ENCODE measurements around the gene CD82.

Gene CD82

GRCh38 chr11:44565211-44565952 lies at the start of gene CD82:
Gene CD82, plus strand, starts transcription at chr11:44565663. Its CDS starts 29,000 bp downstream, at chr11:44594663.
- DNase-seq (ENCODE audit: low read depth) = peak; percentile 98

DNA sequence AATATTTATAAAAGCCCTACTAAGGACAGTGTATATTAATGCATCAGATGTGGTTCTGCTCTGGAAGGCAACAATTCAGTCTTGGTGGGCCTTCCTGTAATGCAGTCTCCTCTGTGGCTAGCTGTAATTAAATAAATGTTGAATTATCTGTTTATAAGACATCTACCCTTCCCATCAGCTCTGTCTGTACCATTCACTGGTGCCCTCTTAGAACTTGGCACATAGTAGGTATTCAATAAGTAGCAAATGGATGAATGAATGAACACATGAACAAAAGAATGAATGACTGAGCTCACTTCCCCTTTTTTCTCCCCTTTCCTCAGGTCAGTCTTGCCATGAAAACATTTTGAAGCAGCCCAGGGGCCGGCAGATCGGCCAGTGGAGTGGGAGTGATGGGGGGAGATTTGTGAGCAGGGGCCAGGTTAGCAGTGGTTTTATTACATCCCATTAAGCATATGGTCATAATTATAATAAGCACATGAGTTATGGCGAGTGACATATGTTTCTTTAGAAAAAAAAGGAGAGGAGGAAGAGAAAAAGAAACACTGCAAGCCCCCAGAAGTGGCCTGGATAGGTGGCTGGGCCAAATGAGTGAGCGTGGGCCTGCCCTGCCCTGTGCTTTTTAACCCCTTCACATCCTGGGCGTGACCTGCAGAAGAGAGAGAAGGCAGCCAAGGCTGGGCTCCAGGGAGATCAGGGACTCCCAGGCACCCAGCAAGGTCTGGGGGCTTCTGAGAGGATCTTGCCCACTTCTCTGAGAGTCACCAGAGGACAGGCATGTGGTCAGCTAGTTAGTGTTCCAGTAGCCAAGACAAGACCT lies 48.6 kb upstream of the CD82 start:
- DNase-seq (ENCODE audit: low read depth) = no peak

DNA sequence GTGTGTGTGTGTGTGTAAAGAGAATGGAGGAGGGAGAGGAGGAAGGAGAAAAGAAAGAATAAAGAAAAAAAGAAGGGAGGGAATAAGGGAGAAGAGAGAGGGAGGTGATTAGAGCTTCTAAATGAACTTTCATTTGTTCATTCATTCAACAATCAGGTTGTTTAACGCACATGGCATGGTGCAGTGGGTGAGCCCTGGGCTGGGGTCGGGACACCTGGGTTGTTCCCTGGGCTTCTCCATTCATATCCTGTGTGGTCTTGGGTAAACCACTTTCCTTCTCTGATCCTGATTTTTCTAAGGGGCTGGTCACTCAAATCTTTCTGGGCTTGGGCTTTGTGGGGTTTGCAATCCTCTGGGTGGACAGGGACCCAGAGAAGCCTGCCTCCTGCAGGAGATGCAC lies 47.9 kb upstream of the CD82 start:
- DNase-seq (ENCODE audit: low read depth) = no peak

GRCh38 chr11:44518968-44519550 lies 46.4 kb upstream of the CD82 start:
- no peak for DNase-seq (ENCODE audit: low read depth)

GRCh38 chr11:44519989-44520737 lies 45.3 kb upstream of the CD82 start:
- DNase-seq (ENCODE audit: low read depth) = no peak

GRCh38 chr11:44521148-44521547 lies 44.3 kb upstream of the CD82 start:
- no peak for DNase-seq (ENCODE audit: low read depth)

- no peak for DNase-seq (ENCODE audit: low read depth)
These were observed 43.2 kb upstream of the CD82 start for GRCh38 chr11:44522294-44522693.

DNA sequence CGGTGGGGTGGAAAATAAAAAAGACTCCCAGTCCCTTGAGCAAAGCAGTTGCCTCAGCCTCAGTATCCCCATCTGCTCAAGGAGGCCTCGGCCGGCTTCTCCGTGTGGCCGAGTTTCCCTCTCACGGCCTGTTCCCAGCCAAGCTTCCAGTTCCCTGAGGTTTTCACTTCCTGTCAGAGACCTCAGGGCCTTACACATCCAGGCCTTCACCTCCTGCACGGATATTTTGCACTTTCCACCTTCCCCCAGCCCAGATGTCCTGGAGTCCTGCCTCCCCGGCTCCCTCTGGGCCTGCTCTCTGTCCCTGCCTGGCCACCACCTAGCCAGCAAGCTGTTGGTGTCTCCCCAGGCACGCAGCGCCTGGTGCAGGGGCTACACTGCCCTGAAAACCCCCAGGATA lies 41.1 kb upstream of the CD82 start:
- DNase-seq (ENCODE audit: low read depth) = no peak

DNA sequence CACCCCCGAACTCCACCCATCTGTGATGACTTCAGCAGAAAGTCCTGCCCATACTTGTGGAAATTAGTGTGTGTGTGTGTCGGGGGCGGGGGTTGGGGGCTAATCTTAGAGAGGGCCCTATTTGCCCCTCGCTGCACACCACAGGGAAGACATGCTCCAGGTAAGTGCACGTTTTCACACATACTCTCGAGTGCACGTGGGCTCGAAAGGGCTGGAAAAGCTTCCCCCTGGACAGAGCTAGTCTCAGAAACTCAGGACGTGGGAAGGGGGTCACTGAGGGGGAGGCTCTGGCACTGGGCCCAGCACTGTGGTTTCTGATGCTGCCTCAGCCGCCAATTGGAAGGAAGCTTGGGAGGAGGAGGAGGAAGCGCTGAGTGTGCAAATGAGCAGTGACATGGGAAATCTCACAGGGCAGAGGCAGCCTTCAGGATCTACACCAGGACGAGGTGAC lies 40.7 kb upstream of the CD82 start:
- no peak for DNase-seq (ENCODE audit: low read depth)

- no peak for DNase-seq (ENCODE audit: low read depth)
These were observed 39.8 kb upstream of the CD82 start for GRCh38 chr11:44525473-44526252.

DNA sequence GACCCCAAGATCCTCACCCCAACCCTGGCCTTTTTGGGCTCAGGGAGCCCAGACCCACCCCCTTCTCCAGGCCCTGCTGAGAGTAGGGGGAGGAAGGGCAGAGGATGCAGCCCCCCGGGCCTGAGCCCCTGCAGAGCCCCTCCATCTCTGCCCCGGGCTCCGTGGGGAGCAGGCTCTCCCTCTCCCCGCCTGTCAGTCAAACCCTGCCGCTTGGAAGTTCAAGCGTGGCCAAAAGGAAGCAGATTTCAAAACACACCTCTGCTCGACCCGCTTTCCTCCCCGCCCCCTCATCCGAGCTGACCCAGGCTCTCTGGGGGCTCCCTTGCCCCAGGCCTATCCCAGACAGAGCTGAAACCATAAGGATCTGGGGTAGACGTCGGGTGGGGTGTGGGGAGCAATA lies 39.0 kb upstream of the CD82 start:
- no peak for DNase-seq (ENCODE audit: low read depth)

- DNase-seq (ENCODE audit: low read depth) = no peak
These were observed 38.0 kb upstream of the CD82 start for GRCh38 chr11:44527476-44527875.

DNA sequence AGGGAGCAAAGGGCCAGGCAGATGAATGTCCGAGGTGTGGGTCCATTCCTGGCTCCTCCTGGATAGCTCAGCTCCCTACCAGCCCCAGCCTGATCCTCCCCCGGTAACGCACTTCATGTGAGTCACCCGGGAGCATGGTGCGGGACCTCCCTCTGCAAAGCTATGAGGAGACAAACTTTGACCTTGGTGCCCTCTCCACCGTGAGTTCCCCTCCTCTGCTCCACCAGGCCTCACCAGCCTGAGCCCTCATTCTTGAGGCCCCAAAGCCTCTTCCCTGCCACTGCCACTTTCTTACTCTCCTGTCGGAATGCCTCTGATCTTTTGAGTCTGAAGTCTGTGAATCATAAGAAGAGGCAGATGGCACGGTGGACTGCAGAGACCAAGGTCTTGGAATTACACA lies 37.4 kb upstream of the CD82 start:
- DNase-seq (ENCODE audit: low read depth) = no peak

GRCh38 chr11:44528581-44528980 lies 36.9 kb upstream of the CD82 start:
- no peak for DNase-seq (ENCODE audit: low read depth)

- no peak for DNase-seq (ENCODE audit: low read depth)
These were observed 35.5 kb upstream of the CD82 start for GRCh38 chr11:44529895-44530412.

GRCh38 chr11:44530413-44531115 lies 34.9 kb upstream of the CD82 start:
- no peak for DNase-seq (ENCODE audit: low read depth)

- no peak for DNase-seq (ENCODE audit: low read depth)
These were observed 34.4 kb upstream of the CD82 start for GRCh38 chr11:44531116-44531504.

DNA sequence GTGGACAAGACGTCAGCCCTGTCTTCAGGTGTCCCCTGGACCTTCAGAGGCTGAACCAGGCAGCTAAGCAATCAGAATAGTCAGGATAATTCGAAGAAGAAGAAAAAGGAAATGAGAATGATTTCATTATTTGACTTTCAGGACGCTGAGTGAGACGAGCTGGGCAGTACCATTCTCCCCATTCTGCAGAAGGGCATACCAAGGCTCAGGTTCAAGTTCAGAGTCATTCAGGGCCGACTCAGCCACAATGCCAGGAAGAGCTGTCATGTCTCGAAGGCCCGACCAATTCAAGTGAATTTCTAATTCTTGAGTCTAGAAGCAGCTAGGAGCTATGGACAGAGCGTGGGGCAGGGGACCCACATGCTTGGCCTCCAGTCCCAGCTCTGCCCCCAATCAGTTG lies 33.8 kb upstream of the CD82 start:
- DNase-seq (ENCODE audit: low read depth) = no peak

GRCh38 chr11:44532809-44533208 lies 32.7 kb upstream of the CD82 start:
- no peak for DNase-seq (ENCODE audit: low read depth)

DNA sequence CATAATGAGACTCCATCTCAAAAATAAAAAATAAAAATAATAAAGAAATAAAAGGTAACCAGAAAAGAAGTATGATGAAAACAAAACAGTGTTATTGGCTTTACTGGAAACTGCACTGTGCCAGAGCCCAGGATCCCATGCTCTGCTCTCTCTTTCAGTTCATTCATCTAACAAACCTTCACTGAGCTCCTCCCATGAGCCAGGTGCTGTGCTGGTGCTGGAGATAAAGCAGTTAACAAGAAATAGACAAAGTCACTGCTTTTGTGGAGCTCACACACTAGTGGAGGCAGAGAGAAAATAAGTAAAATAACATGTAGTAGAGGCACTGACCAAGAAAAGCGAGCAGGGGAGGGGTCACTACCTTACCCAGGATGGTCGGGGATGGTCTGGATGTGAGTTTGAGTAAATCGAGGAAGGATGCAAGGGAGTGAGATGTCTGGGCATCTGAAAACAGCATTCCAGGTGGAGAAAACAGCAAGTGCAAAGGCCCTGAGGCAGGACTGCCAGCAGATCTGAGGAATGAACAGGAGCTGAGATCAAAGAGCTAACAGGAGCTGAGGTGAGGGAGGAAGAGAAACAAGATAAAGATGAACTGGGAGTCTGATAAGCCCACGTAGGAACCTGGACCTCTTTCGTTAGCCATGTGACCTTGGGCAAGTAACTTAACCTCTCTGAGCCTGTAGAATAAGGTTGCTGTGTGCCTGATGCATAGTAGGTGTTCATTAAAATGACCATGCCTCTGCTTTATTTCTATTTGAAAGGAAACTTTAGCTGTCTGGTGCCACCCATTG lies 31.3 kb upstream of the CD82 start:
- DNase-seq (ENCODE audit: low read depth) = no peak

Measured in stromal cell of bone marrow (primary cell).